ENCODE results near the gene DOCK2.

The DOCK2 gene

DNA sequence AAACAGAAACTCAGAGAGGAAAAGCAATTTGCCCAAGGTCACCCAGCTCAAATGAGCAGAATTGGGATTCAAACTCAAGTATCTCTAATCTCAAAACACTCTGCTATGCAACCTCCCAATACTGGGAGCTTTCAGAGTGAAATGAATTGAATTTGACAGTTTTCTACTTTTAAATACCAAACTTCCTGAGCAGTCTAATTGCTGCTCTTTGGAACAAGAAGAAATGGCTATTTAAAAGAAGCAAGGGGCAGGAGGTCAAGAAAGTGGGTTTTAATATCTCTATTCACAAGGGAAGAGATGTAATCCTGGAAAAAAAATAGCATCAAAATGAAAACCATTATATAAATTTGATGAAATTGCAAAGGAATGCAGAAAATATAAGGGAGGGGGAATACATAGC, 200.6 kb downstream of the DOCK2 start:
- H3K27me3 Mint-ChIP-seq, result no peaks in the 10 kb centered on the region
- no peak overlapping the region for H3K27ac Mint-ChIP-seq
- intact Hi-C loops (cut with micrococcal nuclease), result no loop called here
- H3K36me3 Mint-ChIP-seq (ENCODE audit: low read depth), result peaks cover 79% of the 10 kb centered on the region
- no peak overlapping the region for H3K4me3 Mint-ChIP-seq
- H3K4me1 Mint-ChIP-seq (ENCODE audit: low read depth), result no peaks in the 10 kb centered on the region
- no peaks in the 10 kb centered on the region for H3K9me3 Mint-ChIP-seq

GRCh38 chr5:169838688-169839087, 201.6 kb downstream of the DOCK2 start:
- peaks cover 79% of the 10 kb centered on the region for H3K36me3 Mint-ChIP-seq (ENCODE audit: low read depth)
- H3K4me1 Mint-ChIP-seq (ENCODE audit: low read depth), result no peaks in the 10 kb centered on the region
- no peak overlapping the region for H3K4me3 Mint-ChIP-seq
- H3K27ac Mint-ChIP-seq, result peak overlapping the region; percentile 1
- intact Hi-C loops (cut with micrococcal nuclease), result no loop called here
- H3K9me3 Mint-ChIP-seq, result no peaks in the 10 kb centered on the region
- H3K27me3 Mint-ChIP-seq, result no peaks in the 10 kb centered on the region

DNA sequence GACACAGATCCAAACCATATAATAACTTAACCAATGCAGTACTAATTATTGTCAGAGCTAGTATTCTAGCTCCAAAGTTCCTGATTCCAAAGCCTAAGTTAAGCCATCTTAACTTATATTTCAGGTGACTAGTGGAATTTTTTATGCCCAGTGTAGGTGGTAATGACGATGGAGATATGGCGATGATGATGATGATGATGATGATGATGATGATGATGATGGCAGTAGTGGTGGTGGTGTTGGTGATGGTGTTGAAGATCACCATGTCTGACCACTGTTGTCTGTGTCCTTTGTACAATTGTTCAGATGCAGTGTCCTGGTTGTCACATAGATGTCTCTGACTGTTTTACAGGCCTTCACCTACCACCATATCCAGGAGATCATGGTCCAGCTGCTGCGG, 203.3 kb downstream of the DOCK2 start:
- H3K9me3 Mint-ChIP-seq, result no peaks in the 10 kb centered on the region
- no peaks in the 10 kb centered on the region for H3K27me3 Mint-ChIP-seq
- no peaks in the 10 kb centered on the region for H3K4me1 Mint-ChIP-seq (ENCODE audit: low read depth)
- H3K27ac Mint-ChIP-seq, result no peak overlapping the region
- H3K36me3 Mint-ChIP-seq (ENCODE audit: low read depth), result peaks cover 80% of the 10 kb centered on the region
- no peak overlapping the region for H3K4me3 Mint-ChIP-seq
- intact Hi-C loops (cut with micrococcal nuclease), result no loop called here

DNA sequence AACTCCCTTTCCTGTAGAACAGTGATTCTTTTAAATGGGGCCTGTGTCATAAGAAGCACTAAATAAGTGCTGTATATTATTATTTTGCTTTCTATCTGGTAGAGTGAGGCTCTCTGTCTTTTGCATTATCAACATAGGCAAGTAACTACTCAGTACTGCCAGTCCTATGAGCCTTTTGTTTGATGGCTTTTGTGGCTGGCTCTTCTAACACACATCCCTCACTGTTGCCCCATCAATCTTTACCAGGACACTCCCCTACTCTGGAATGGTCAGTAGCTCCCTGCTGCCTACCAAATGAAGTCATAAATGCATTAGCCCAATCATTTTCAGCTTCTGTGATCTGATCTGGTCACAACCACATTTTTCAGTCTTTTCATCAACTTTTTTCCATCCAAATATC, 205.6 kb downstream of the DOCK2 start:
- H3K27ac Mint-ChIP-seq, result no peak overlapping the region
- H3K4me1 Mint-ChIP-seq (ENCODE audit: low read depth), result no peaks in the 10 kb centered on the region
- H3K9me3 Mint-ChIP-seq, result no peaks in the 10 kb centered on the region
- intact Hi-C loops (cut with micrococcal nuclease), result no loop called here
- H3K4me3 Mint-ChIP-seq, result no peak overlapping the region
- no peaks in the 10 kb centered on the region for H3K27me3 Mint-ChIP-seq
- peaks cover 88% of the 10 kb centered on the region for H3K36me3 Mint-ChIP-seq (ENCODE audit: low read depth)

- Mint-ChIP-seq H3K27me3 (no peaks in the 10 kb centered on the region), H3K9me3 (peaks cover 37% of the 10 kb centered on the region), H3K36me3 (ENCODE audit: low read depth) (peaks cover 88% of the 10 kb centered on the region), H3K27ac (no peak overlapping the region), H3K4me3 (no peak overlapping the region), H3K4me1 (ENCODE audit: low read depth) (no peaks in the 10 kb centered on the region)
- intact Hi-C loops (cut with micrococcal nuclease), result no loop called here
Observed at GRCh38 chr5:169847519-169847918, 210.4 kb downstream of the DOCK2 start.

DNA sequence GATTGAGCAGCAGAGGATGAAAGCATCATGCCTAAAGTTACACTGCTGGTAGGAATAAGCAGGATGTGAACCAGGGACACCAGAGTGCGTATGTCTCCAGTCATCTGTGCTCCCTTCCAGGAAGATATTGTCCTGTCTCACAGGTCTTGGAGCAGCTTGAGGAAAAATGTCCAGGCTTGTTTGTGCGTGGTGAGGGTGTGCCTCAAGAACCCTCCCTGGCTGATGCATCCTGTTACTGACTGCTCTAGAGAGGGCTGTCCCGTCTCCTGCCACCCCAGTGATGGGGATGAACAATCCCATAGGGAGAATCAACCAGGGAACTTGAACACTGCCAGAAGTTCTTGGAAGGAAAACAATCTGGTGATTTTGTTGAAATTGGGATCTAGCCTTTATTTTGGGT, 211.2 kb downstream of the DOCK2 start:
- H3K36me3 Mint-ChIP-seq (ENCODE audit: low read depth), result peaks cover 88% of the 10 kb centered on the region
- H3K4me1 Mint-ChIP-seq (ENCODE audit: low read depth), result no peaks in the 10 kb centered on the region
- H3K9me3 Mint-ChIP-seq, result peaks cover 37% of the 10 kb centered on the region
- H3K4me3 Mint-ChIP-seq, result no peak overlapping the region
- intact Hi-C loops (cut with micrococcal nuclease), result no loop called here
- no peaks in the 10 kb centered on the region for H3K27me3 Mint-ChIP-seq
- no peak overlapping the region for H3K27ac Mint-ChIP-seq

DNA sequence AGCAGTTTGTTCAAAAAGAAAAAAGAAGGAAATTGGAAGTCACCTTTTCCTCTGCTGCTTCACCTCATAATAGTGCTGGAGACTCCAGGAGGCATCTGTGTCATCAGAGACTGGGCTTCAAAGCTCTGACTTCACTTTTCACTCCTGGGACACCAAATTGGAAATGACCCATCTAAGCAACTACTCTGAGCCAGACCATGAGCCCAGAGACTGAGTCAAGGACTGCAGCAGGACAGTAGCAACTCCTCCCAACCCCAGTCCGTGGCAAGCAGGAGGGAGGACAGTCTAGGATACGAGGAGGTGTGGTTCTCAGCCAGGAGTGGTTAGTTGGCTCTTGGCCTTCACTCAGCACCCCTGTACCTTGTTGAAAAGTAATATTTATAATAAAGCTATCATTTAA, 211.7 kb downstream of the DOCK2 start:
- peaks cover 37% of the 10 kb centered on the region for H3K9me3 Mint-ChIP-seq
- no peaks in the 10 kb centered on the region for H3K4me1 Mint-ChIP-seq (ENCODE audit: low read depth)
- intact Hi-C loops (cut with micrococcal nuclease), result no loop called here
- no peak overlapping the region for H3K4me3 Mint-ChIP-seq
- H3K36me3 Mint-ChIP-seq (ENCODE audit: low read depth), result peaks cover 88% of the 10 kb centered on the region
- H3K27ac Mint-ChIP-seq, result no peak overlapping the region
- no peaks in the 10 kb centered on the region for H3K27me3 Mint-ChIP-seq

GRCh38 chr5:169850409-169850808, 213.3 kb downstream of the DOCK2 start:
- H3K4me1 Mint-ChIP-seq (ENCODE audit: low read depth), result peaks cover 10% of the 10 kb centered on the region
- H3K9me3 Mint-ChIP-seq, result peaks cover 42% of the 10 kb centered on the region
- H3K4me3 Mint-ChIP-seq, result no peak overlapping the region
- peaks cover 91% of the 10 kb centered on the region for H3K36me3 Mint-ChIP-seq (ENCODE audit: low read depth)
- no peak overlapping the region for H3K27ac Mint-ChIP-seq
- intact Hi-C loops (cut with micrococcal nuclease), result no loop called here
- H3K27me3 Mint-ChIP-seq, result no peaks in the 10 kb centered on the region

- peaks cover 97% of the 10 kb centered on the region for H3K36me3 Mint-ChIP-seq (ENCODE audit: low read depth)
- no peak overlapping the region for H3K4me3 Mint-ChIP-seq
- H3K27me3 Mint-ChIP-seq, result no peaks in the 10 kb centered on the region
- intact Hi-C loops (cut with micrococcal nuclease), result no loop called here
- no peak overlapping the region for H3K27ac Mint-ChIP-seq
- H3K9me3 Mint-ChIP-seq, result peaks cover 45% of the 10 kb centered on the region
- H3K4me1 Mint-ChIP-seq (ENCODE audit: low read depth), result peaks cover 16% of the 10 kb centered on the region
Observed at GRCh38 chr5:169851321-169851850, 214.3 kb downstream of the DOCK2 start.

DNA sequence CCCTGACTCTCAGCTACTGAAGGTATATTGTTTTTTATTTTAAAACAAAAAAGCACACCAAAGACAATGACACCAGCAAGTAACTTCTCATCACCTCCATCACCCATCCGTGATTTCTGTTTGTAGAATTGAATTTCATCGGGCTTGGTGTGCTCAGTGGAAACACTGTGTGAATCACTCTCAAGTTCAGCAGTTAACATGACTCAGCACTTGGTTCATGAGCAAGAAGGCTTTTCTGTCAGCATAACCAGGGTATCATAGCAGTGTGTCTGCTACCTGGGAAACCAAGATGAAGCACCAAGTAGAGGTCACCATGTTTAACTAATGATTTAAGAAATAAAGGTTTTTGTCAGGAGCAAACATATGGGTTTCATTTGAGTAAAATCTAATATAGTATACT, 219.5 kb downstream of the DOCK2 start:
- Mint-ChIP-seq H3K9me3 (peaks cover 15% of the 10 kb centered on the region), H3K4me3 (no peak overlapping the region), H3K27ac (no peak overlapping the region), H3K36me3 (ENCODE audit: low read depth) (peaks cover 81% of the 10 kb centered on the region), H3K4me1 (ENCODE audit: low read depth) (peaks cover 40% of the 10 kb centered on the region), H3K27me3 (no peaks in the 10 kb centered on the region)
- intact Hi-C loops (cut with micrococcal nuclease), result no loop called here

DNA sequence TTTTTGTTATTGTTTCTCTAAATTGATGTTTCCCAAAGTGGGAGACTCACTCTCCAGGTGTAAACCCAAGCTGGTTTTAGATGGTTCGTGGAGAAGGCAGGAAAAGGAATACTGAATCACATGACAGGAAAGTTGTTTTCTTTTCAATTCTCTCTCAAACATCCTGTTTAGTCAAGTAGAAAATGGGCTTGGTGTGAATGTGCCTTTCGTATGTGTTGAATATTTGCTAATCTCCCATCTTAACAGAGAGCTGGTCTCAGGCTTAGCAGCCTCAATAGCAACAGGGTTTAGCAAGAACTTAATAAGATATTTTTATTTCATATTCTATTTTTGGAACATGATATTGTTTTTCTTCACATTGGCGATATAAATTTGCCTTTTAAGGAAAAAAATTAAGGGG, 223.5 kb downstream of the DOCK2 start:
- H3K9me3 Mint-ChIP-seq, result peaks cover under 1% of the 10 kb centered on the region
- H3K27me3 Mint-ChIP-seq, result no peaks in the 10 kb centered on the region
- H3K4me1 Mint-ChIP-seq (ENCODE audit: low read depth), result peaks cover 38% of the 10 kb centered on the region
- H3K27ac Mint-ChIP-seq, result no peak overlapping the region
- intact Hi-C loops (cut with micrococcal nuclease), result no loop called here
- no peak overlapping the region for H3K4me3 Mint-ChIP-seq
- peaks cover 65% of the 10 kb centered on the region for H3K36me3 Mint-ChIP-seq (ENCODE audit: low read depth)

GRCh38 chr5:169861433-169861832, 224.4 kb downstream of the DOCK2 start:
- H3K27ac Mint-ChIP-seq, result no peak overlapping the region
- H3K4me3 Mint-ChIP-seq, result no peak overlapping the region
- H3K27me3 Mint-ChIP-seq, result no peaks in the 10 kb centered on the region
- intact Hi-C loops (cut with micrococcal nuclease), result no loop called here
- H3K36me3 Mint-ChIP-seq (ENCODE audit: low read depth), result peaks cover 58% of the 10 kb centered on the region
- H3K9me3 Mint-ChIP-seq, result no peaks in the 10 kb centered on the region
- H3K4me1 Mint-ChIP-seq (ENCODE audit: low read depth), result peaks cover 40% of the 10 kb centered on the region

DNA sequence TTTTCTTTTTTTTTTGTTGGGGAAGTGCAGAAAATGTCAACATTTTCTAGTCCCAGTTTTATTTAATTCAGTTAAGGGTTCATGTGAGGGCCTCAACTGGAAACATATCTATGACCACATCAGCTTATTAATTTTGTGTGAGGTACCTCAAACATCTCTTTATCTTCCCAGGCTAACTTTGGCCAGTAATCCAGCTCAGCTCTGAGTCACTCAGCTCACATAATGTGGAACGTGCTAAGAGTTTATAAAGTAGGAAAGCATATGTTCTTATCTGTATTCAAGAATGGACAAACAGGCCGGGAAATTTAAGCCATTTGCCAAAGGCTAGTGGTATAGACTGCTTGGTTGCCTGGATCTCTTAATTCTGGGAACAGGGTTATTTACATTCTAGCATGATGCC, 224.9 kb downstream of the DOCK2 start:
- peaks cover 61% of the 10 kb centered on the region for H3K36me3 Mint-ChIP-seq (ENCODE audit: low read depth)
- intact Hi-C loops (cut with micrococcal nuclease), result no loop called here

GRCh38 chr5:169862391-169862811, 225.3 kb downstream of the DOCK2 start:
- H3K4me1 Mint-ChIP-seq (ENCODE audit: low read depth), result peaks cover 49% of the 10 kb centered on the region
- no peak overlapping the region for H3K27ac Mint-ChIP-seq
- intact Hi-C loops (cut with micrococcal nuclease), result no loop called here

More for the DNA sequence above, 224.9 kb downstream of the DOCK2 start:
- H3K27ac Mint-ChIP-seq, result no peak overlapping the region
- no peak overlapping the region for H3K4me3 Mint-ChIP-seq
- no peaks in the 10 kb centered on the region for H3K27me3 Mint-ChIP-seq
- peaks cover 45% of the 10 kb centered on the region for H3K4me1 Mint-ChIP-seq (ENCODE audit: low read depth)
- no peaks in the 10 kb centered on the region for H3K9me3 Mint-ChIP-seq

DNA sequence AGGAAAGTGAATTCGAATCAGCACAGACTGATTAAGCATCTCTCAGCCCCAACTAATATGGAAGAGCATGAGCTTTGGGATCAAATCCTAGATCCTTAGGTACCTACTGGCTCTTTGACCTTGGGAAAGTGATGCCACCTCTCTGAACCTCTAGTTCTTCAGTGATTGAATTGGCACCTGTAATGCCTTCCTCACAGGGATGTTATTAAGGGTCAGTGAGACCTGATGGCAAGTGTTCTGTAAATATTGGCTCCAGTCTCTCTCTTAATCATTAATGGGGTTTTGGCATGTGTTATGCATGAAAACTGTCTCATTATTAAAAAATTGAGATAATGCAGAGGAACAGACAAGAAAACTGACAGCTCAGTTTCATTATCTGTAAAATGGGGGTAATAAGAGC, 227.4 kb downstream of the DOCK2 start:
- intact Hi-C loops (cut with micrococcal nuclease), result no loop called here
- Mint-ChIP-seq H3K4me3 (no peak overlapping the region), H3K9me3 (no peaks in the 10 kb centered on the region), H3K36me3 (ENCODE audit: low read depth) (peaks cover 67% of the 10 kb centered on the region), H3K27me3 (no peaks in the 10 kb centered on the region), H3K4me1 (ENCODE audit: low read depth) (peaks cover 53% of the 10 kb centered on the region), H3K27ac (no peak overlapping the region)

More at GRCh38 chr5:169862391-169862811, 225.3 kb downstream of the DOCK2 start:
- H3K27me3 Mint-ChIP-seq, result no peaks in the 10 kb centered on the region
- no peak overlapping the region for H3K4me3 Mint-ChIP-seq
- no peaks in the 10 kb centered on the region for H3K9me3 Mint-ChIP-seq
- peaks cover 61% of the 10 kb centered on the region for H3K36me3 Mint-ChIP-seq (ENCODE audit: low read depth)

Measured in dendritic cell treated with granulocyte-macrophage colony-stimulating factor and Interleukin-4, amounts not matched to agents 40 ng/mL and 50 ng/mL, for 4 days (primary cell).